ENCODE results near the gene RAB3IL1.

Gene RAB3IL1

DNA sequence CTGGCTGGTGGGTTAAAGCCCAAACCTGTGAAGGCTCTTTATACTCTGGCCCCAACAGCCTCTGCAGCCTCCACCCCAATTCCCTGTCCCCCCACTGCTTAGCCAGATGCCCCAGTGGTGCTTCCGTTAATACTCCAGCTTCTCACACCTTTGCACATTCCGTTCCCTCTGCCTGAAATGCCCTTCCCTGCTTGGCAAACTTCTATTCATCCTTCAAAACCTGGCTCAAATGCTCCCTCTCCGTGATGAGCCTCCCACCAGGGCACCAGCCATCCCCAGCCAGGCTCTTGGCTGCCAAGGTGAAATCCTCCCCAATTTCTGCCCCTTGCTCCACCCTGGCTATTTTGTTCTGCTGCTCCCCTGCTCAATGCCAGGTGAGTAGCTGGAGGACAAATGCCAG is 13.5 kb downstream of the RAB3IL1 start:
- DNase-seq = no peak

GRCh38 chr11:61902313-61902712 is 15.1 kb downstream of the RAB3IL1 start:
- DNase-seq = no peak

- no peak for DNase-seq
These were observed 16.0 kb downstream of the RAB3IL1 start for GRCh38 chr11:61901397-61901796.

DNA sequence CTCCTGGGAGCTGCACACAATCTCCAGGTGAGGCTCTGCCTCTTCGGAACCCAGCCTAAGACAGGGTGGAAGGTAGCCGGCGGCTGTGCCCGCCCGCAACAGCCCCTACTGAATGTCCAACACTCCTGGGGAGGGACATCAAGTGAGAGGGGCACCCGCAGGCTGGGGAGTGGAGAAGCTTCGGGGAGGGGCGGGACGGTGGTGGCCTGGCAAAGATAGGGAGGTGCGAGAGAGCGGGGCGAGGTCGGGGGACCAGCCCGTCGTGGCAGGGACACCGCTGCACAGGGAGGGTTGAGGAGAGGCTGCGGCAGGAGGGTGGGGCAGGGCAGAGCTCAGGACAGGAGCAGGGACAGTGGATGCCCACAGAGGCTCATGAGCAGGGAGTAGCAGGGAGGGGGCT is 17.1 kb downstream of the RAB3IL1 start:
- DNase-seq = no peak

- DNase-seq = no peak
These were observed 18.1 kb downstream of the RAB3IL1 start for GRCh38 chr11:61899146-61899841.

- no peak for DNase-seq
These were observed 19.2 kb downstream of the RAB3IL1 start for GRCh38 chr11:61898247-61898582.

GRCh38 chr11:61897387-61898246 is 19.7 kb downstream of the RAB3IL1 start:
- DNase-seq = no peak

DNA sequence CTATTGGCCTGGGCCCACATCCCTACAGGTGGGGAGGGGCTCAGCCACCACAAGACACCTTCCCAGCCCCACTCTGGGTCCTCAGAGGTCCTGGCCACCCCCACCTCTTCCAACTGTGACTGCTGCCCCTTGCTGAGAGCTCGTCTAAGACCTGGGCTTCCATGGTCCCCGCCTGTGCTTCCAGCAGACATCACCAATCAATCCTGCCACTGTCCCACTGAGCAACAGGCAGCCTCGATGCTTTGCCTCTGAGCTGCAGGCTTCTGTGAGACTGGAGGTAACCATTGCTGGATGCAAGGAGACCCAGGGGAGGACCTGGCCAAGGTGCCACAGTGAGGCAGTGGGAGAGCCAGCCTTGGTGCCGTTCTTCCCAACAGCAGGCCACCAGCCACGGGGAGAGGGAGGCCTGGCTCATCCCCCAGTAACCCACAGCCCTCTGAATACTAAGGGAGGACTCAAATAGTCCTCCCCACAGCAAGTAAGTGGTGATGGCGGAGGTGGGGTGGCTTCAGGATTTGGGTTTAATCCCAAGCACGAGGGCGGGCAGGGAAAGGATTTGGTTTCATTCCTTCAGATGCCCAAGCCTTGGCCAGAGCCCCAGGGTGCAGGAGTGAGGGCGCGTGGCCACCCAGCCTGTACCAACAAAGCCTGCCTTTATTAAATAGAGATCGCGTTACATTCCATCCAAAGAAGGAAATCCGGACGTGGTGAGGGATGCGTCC is 20.5 kb downstream of the RAB3IL1 start:
- no peak for DNase-seq

GRCh38 chr11:61895718-61896059 is 21.7 kb downstream of the RAB3IL1 start:
- DNase-seq = no peak

DNA sequence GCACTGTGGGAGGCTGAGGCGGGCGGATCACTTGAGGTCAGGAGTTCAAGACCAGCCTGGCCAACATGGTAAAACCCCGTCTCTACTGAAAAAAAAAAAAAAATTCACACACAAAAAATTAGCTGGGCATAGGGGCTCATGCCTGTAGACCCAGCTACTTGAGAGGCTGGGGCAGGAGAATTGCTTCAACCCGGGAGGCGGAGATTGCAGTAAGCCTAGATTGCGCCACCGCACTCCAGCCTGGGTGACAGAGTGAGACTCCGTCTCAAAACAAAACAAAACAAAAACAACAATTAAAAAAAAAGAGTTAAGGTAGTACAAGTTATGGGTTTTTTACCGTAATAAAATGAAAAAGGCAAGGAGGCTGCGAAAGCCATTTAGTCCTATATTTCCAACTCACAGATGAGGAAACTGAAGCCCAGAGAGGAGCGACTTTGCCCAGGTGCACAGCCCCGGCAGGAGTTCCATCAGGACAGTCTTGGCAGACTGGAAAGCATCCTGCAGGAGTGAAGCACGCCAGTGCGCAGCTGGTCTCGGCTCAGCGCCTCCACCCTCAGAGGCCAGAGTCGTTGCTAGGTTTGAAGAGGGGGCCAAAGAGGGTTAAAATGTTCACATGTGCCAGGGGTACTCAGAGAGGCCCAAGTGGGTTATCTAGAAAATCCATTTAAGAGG is 22.2 kb downstream of the RAB3IL1 start:
- DNase-seq = no peak

GRCh38 chr11:61893981-61894380 is 23.4 kb downstream of the RAB3IL1 start:
- DNase-seq = no peak

DNA sequence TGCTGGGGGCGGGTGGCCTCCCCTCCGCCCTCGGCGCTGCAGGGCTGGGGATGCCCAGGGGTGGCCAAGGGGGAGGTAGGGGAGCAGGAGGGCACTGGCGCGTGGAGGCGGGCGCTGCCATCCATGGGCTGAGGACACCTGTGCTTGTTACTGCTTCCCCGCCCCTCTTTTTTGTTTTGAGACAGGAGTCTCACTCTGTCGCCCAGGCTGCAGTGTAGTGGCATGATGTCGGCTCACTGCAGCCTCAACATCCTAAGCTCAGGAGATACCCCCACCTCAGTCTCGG is 25.3 kb downstream of the RAB3IL1 start:
- DNase-seq = no peak

DNA sequence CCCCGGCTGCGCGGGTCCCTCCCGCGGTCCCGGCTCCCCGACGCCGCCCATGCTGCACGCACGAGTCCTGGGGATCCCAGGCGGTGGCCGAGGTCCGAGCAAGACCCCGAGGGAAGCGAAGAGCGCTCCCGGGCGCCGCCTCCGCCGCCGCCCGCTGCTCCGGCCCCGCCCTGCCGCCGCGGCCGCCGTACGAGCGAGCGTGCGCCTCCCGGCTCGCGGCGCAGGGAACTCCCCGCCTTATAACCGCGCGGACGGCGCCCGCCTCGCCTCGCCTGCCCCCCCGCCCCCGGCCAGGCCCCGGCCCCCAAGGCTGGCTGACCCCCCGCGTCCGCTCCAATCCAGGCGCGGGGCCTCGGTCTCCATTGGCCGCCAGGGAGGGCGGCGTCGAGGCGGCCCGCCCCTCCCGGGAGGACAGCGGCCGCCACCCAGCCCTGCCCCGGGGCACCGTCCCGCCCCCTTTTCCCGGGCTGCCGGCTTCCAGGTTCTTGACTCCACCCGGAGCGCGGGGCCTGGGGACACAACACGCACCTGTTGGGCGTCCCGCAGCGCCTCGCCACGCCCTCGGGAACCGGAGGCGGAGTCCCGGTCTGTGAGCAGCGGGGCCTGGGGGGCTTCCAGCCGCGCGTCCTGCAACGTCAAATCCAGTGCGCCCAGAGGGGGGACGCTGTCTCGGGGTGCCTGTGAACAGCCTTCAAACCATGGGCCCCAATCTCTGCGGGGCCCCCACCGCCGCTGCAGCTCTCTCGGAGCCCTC is 25.9 kb downstream of the RAB3IL1 start, which contains the start of gene FADS3:
TSS of gene FADS3 (minus strand) at position 215 of the 754 bp plus-strand sequence. CDS start at position 51, 164 bp downstream.
- DNase-seq = no peak

- no peak for DNase-seq
These were observed 26.6 kb downstream of the RAB3IL1 start for GRCh38 chr11:61890529-61891330.

GRCh38 chr11:61889831-61890230 is 27.5 kb downstream of the RAB3IL1 start:
- no peak for DNase-seq

- DNase-seq = no peak
These were observed 28.8 kb downstream of the RAB3IL1 start for GRCh38 chr11:61888590-61888989.

- no peak for DNase-seq
These were observed 29.4 kb downstream of the RAB3IL1 start for GRCh38 chr11:61887839-61888494.

DNA sequence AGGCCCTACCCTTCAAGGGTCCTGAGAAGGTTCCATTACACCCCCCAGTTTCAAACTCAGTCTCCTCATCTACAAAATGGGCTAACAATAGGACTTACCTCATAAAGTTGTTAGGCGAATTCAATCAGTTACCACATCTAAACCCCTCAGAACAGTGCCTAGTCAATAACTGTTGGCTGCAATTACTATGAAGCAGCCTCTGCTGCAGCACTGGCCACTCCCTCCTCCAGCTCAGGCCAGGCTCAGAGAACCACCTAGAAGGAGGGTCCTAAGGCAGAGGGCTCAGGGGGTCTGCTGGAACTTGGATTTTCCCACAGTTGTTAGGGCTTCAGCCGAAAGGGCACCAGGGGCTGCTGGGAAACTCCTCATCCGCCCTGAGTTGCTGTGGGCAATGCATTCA is 30.7 kb downstream of the RAB3IL1 start:
- no peak for DNase-seq

- DNase-seq = no peak
These were observed 31.4 kb downstream of the RAB3IL1 start for GRCh38 chr11:61885784-61886580.

GRCh38 chr11:61885166-61885778 is 32.1 kb downstream of the RAB3IL1 start:
- DNase-seq = no peak
